ENCODE results near the gene PTH2. TPM values are rescaled to one million over a fixed set of nuclear protein-coding genes. Genes with fewer than 3 reads are reported as not detected.

Gene PTH2
- total and polyA plus RNA-seq, 2 donors (not counting 3 experiments of a cell fraction or from before 2014, with no cell fraction given): not detected

DNA sequence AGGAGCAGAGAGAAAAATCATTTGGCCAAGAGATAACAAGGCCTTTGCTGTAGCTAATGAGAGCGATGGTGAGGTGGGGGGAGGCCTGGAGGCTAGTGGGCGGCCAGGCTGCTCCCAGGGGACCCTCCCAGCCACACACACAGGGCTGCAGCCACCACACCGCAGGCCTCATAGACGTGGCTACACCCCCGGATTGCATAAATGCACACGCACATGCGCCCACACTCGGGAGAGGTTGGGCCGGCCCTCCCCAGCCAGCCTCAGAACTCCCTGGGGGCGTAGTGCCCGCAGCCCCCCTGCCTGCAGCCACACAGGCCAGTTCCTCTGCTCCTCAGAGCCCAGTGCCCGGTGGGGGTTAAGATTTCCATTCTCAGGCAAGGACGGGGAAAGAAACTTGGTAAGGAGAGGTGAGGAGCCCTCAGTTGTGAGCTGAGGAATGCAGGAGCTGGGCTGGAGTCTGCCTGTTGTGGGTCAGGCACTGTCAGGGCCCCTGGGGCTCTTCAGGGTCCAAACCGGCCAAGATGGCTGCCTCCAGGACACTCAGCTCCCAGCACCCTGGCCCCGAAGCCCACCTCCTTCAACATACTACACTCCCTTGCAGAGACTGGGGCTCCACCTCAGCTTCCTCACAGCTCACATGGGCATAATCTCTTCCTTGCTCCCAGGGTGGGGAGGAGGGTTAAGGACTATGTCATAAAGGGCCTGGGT lies 8.0 kb downstream of the PTH2 start:
- no peaks in the 10 kb centered on the region for H3K4me1 ChIP-seq (ENCODE audit: control insufficient read depth, extremely low read depth, insufficient read depth, low read length)
- H3K9ac ChIP-seq (replicated peaks; ENCODE audit: extremely low read depth, insufficient read depth, low read length): no peak overlapping the region
- no peaks in the 10 kb centered on the region for H3K9me3 ChIP-seq (replicated peaks; ENCODE audit: control insufficient read depth, insufficient read depth, low read length)
- DNase-seq (ENCODE audit: low read depth, low spot score) (no peak), FAIRE-seq (no peak)
- no TSS peak for BruUV-seq (replicated peaks)
- H2AFZ ChIP-seq (ENCODE audit: low read depth, low read length): no peak overlapping the region
- no peak overlapping the region for H3K4me3 ChIP-seq (replicated peaks in 1 of 3; ENCODE audit: insufficient read depth in 1 of 3, low read depth in 1 of 3, low read length in 3 of 3)
- peaks cover 13 to 23% of the 10 kb centered on the region in 2 experiments for H3K27me3 ChIP-seq (ENCODE audit: control insufficient read depth in 2 of 2, insufficient read depth in 2 of 2, low read length in 2 of 2)
- CTCF ChIA-PET: interaction anchor here (2.4 kb wide), 1 partner anchor 10 kb away, joined by 10 read pairs; the partner anchor contains the start of gene GFY
- no peaks in the 10 kb centered on the region for H3K9me1 ChIP-seq (replicated peaks; ENCODE audit: control insufficient read depth, extremely low read depth, insufficient read depth, low read length)
- no peak overlapping the region for H3K4me2 ChIP-seq (ENCODE audit: insufficient read depth, low read length)
- H3K36me3 ChIP-seq (ENCODE audit: control insufficient read depth in 2 of 2, extremely low read depth in 1 of 2, insufficient read depth in 2 of 2, low read length in 2 of 2): no peaks in the 10 kb centered on the region
- intact Hi-C loops (cut with micrococcal nuclease) (no loop called here), dilution Hi-C loops (cut with MboI; ENCODE audit: extremely low pct_ligation_motif_present, low sequenced_read_pairs) (no loop called here)
- H4K20me1 ChIP-seq (replicated peaks; ENCODE audit: control insufficient read depth, extremely low read depth, insufficient read depth, low read length): no peaks in the 10 kb centered on the region
- no peaks in the 10 kb centered on the region for H3K79me2 ChIP-seq (ENCODE audit: control insufficient read depth, insufficient read depth, low read length)
- POLR2A ChIA-PET: no interaction called here
- TF ChIP-seq FOS (IDR thresholded peaks at IDR 0.05; ENCODE audit: borderline replicate concordance, insufficient read depth, low read length) (no peak), POLR2AphosphoS5 (IDR thresholded peaks at IDR 0.05; ENCODE audit: insufficient read depth, low read depth, low read length) (no peak), EZH2 (IDR thresholded peaks at IDR 0.05; ENCODE audit: borderline replicate concordance, low read depth, low read length, severe bottlenecking) (no peak), JUN (IDR thresholded peaks at IDR 0.05; ENCODE audit: borderline replicate concordance, insufficient read depth, insufficient read length, low read depth) (no peak), GATA2 (IDR thresholded peaks at IDR 0.05; ENCODE audit: insufficient read depth, insufficient read length, low read depth, low read length) (no peak), MAX (IDR thresholded peaks at IDR 0.05; ENCODE audit: insufficient read depth, insufficient read length) (no peak), POLR2A (IDR thresholded peaks at IDR 0.05; ENCODE audit: low read depth, low read length) (no peak), MYC (IDR thresholded peaks at IDR 0.05; ENCODE audit: low read depth, low read length) (no peak)
- TF ChIP-seq, protein P1, sequence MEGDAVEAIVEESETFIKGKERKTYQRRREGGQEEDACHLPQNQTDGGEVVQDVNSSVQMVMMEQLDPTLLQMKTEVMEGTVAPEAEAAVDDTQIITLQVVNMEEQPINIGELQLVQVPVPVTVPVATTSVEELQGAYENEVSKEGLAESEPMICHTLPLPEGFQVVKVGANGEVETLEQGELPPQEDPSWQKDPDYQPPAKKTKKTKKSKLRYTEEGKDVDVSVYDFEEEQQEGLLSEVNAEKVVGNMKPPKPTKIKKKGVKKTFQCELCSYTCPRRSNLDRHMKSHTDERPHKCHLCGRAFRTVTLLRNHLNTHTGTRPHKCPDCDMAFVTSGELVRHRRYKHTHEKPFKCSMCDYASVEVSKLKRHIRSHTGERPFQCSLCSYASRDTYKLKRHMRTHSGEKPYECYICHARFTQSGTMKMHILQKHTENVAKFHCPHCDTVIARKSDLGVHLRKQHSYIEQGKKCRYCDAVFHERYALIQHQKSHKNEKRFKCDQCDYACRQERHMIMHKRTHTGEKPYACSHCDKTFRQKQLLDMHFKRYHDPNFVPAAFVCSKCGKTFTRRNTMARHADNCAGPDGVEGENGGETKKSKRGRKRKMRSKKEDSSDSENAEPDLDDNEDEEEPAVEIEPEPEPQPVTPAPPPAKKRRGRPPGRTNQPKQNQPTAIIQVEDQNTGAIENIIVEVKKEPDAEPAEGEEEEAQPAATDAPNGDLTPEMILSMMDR (IDR thresholded peaks at IDR 0.05; ENCODE audit: extremely low read depth in 1 of 2, insufficient read depth in 1 of 2, low read depth in 1 of 2, low read length in 2 of 2): no peak
- no peak overlapping the region for H3K27ac ChIP-seq (ENCODE audit: insufficient read depth, low read depth, low read length)
